Brain pericyte (primary cell): ENCODE results near the gene CIDEB.

ENCODE experiments used
- DNase-seq: peaks from one replicate; pipeline ENCODE4 v3.0.0-alpha.2; 2012; ENCODE audit warnings: low read depth, low spot score

Gene CIDEB

GRCh38 chr14:24290746-24291145, 17.0 kb downstream of the CIDEB start:
- no peak for DNase-seq

- DNase-seq, result no peak
Measured at GRCh38 chr14:24289649-24290280, 18.0 kb downstream of the CIDEB start.

DNA sequence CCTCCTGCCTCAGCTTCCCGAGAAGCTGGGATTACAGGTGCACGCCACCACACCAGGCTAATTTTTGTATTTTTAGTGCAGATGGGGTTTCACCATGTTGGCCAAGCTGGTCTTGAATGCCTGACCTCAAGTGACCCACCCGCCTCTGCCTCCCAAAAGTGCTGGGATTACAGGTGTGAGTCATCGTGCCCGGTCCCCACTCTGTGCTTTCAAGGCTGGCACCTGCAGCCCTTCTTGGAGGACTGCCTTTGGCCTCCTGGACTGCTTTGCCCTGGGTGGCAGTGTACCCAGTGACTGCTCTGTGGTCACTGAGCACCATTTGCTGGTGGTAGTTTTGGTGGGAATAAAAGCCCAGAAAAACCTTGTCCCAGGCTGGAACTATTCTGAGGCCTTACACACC, 20.8 kb downstream of the CIDEB start:
- no peak for DNase-seq

GRCh38 chr14:24285351-24285750, 22.4 kb downstream of the CIDEB start:
- DNase-seq, result no peak

DNA sequence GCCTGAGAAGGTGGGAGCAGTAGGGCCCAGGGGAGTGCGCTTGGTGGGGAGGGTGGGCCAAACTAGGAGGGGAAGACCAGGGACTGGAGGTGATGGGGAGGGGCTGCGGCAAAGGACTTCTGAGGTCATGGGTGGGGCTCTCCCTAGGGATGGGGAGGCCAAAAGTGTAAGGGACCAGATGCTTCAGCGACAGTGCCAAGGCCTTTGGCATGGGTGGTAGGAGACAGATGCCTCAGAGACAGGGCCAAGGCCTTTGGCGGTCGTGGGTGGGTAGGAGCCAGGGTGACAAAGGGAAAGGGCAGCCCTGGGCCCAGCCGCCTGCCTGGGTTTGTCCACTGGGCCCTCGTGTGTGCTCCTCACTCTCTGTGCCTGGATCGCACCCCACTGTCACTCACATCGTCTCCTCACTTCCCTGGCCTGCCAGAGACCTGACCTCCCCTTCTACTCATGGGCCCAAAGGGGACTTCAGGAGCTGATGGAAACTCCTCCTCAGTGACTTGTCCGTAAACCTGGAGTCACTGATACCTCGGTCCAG, 23.2 kb downstream of the CIDEB start:
- DNase-seq, result no peak

DNA sequence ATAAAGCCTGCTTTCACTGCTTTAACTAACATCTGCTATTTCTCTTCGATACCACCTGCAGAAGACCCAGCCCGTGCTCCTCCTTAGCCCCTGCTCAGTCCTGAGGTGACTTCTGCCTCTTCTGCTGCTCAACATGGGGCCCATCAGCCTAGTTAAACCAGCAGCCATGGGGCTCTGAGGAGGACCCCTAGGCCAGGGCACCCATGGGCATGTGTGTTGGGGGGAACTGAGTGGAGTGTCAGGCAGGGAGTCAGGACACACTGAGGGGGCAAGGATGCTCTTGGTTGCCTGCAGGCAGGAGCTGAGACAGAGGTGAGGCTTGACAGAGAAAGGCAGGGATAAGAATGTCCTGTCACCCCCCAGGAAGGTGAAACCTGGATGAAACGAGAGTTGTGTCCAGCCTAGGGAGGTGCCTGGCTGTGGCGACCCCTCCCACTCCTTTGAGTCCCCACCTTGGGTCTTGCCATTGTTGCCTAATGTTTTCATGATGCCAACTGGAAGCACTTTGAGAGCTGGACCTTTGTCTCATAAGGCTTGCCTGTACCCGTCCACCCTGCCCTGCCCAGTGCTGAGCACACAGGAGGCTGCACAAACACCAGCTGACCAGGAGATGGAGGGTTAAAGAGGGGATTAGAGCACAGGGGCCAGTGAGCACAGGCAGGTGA, 23.8 kb downstream of the CIDEB start:
- no peak for DNase-seq

- no peak for DNase-seq
Measured at GRCh38 chr14:24282736-24283135, 25.0 kb downstream of the CIDEB start.

DNA sequence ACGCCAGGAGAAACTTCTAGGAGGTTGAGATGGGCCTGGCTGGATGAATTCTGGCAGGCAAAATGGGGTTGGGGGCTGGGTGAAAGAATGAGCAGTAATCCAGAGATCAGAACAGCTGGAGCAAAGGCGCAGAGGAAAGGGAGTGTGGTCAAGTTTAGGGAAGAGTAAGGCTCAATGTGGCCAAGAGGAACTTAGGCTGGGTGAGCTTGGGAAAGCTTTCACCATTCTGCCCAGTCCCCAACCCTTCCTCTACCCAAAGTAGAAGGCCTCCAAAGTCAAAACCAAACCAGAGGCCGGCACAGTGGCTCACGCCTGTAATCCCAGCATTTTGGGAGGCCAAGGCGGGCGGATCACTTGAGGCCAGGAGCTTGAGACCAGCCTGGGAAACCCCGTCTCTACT, 26.1 kb downstream of the CIDEB start:
- no peak for DNase-seq

DNA sequence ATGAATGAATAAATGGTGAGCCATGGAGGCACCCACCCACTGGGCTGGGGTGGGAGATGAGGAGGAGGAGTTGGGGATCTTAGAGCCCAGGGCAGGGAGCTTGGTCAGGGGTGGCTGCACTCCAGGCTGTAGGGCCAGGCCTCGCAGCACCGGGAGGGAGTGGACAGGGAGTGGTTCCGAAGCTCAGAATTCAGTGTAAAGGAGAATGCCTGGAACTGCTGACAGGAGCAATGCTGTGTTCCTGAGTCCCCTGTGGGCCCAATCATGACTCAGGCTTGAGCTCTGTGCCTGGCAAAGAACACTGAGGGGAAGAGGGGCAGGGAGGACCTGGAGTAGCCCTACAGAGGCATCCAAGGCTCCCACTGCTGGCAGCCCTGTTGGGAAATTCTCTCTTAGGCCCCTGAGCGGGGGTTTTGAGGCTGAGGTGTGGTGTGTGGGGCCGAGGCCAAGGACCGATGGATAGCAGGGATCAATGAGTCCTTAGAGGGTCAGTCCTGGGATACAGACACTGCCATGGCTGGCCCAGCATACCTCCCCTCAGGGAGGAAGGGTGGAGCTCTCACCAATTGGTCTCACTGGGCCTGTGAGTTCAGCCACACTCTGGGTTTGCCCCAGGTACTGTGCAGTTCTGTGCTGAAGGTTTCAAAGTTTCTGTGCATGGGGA, 26.8 kb downstream of the CIDEB start:
- DNase-seq, result no peak

DNA sequence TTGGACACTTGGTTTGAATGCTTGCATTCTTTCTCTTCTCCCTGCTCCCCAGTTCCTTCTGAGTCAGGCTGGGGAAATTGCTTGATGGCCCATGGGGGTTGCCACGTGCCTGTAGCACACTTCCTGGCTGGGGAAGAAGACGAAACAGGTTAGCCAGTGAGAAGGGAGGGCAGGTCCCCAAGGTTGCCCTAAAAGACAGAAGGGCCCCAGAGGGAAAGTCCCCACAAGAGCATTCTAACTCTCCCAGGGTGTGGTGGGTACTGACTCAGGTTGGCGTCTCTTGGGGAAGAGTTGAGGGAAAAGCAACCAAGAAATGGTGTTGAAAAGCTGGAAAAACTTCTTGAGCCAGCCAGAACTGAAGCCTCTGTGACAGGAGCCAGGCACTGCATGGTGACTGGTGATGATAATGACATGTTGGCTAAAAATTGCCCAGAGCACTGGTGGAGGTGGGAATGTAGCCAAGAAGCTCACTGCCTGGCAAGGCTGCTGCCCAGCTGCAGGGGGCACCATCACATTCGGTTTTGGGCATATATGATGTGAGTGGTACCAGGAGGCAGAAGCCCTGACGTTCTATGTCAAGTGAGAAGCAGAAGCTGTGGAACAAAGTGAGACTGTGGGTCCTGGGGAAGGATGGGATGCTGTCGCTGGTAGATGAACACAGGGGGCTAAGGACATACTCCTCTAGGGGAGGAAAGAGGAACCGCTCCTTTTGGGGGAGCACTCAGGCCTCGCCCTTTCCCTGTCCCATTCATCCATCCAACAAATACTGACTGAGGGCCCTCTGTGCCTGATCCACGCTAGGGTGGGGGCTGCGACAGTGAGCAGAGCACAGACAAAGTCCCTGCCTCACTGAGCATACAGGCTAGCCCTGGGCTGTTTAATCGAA, 28.2 kb downstream of the CIDEB start:
- DNase-seq, result no peak

DNA sequence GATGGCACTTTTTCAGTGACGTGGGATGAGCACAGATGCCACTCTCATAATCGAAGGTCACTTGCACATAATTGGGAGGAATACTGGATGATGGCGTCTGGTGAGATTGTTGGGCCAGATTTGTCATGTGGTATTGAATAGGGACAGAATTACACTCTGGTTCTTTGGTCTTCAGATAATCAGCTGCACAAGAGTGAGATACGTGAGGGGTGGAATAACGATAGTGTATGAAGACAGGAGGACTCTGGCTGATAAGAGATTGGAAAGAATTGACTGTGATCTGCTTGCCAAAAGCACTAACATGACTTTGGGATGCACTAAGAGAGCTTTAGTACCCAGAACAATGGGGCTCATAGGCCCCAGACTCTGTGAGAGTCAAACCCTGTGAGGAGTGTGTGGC, 29.4 kb downstream of the CIDEB start:
- DNase-seq, result no peak

DNA sequence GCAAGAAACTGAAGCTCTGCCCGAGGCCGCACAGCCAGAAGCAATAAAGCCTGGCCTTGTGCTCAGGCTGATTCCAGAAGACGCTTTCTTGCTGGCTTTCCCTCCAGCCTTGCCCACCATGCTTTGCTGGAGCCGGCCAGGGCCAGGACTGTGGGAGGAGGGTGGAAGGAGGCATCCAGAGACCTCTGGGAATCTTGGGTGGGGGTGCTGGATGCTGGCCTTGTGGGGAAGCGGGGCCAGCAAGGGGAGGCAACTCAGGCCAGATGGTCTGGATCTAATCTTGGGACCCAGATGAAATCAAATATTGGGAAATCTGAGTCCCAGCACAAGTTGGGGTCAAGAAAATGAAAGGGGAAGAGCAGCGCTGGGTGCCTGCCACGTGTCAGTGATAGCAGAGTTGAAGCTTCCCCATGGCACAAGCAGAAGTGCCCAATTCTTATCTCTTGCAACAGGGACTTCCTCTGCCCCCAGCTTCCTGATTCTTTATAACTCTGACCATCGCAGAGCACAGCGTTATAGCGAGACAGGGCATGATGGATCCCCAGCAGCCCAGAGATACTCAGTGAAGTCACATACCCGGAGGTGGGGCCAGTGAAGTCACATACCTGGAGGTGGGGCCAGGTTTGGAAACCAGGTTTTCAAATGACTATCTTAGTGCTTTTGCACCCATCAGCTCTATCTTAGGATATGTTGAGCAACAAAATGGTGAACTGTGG, 30.0 kb downstream of the CIDEB start:
- no peak for DNase-seq

DNA sequence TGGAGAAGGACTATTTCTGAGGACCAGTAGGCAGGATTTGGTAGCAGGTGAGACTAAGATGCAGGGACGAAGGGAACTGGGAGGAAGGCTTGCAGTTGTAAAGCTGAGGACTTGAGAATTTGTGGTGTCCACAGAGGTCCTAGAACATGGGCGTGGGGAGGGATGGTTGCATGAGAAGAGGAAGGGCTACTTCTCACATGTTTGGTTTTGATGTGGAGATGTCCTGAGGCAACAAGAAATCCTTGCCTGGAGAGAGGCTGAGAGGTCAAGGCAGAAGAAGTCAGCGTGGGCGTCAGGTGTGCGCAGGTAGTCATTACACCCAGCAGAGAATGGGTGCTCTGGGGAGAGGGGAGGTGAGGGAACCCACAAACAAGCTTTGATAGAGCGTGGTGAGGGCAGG, 30.7 kb downstream of the CIDEB start:
- DNase-seq, result no peak

DNA sequence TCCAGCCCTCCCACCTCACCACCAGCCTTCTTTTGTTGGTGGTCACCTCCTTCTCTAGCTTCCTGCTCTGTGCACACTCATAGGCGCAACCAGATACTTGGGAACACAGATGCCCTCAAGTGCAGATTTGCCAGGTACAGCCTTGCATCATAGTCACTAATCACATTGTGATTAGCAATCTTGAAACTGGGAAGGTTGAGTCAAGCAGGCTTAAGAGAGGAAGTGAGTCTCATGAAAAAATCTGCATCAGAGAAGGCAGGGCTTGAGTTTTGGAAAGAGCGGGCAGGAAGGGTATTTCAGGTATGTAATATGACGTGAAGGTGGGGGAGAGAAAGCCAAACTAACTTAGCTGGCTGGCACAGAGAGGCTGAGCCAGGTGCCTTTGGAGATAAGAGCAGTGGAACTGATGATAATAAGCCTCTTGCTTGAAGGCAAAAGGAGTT, 33.7 kb downstream of the CIDEB start:
- DNase-seq, result no peak

DNA sequence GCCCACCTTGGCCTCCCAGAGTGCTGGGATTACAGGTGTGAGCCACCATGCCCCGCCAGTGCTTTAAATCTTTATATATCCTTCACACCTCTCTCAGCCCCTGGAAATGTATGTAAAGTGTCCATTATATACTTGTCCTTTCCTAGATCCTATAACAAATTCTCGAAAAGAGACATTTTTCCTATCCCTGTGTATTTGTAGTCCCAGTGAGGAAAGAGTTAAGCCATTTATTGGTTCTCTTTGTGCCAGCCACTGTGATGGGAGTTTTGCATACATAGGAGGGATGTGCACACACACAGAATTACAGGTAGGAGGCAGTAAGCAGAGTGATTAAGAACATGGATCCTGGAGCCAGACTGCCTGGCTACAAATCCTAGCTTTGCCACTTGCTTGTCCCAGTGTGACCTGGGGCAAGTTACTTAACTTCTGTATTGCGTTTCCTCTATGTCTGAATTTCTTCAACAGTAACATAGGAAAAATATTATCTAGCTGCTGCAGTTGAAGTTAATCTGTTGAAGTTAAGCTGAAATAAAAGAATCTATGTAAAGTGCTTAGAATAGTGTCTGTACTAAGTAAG, 34.3 kb downstream of the CIDEB start:
- DNase-seq, result no peak

DNA sequence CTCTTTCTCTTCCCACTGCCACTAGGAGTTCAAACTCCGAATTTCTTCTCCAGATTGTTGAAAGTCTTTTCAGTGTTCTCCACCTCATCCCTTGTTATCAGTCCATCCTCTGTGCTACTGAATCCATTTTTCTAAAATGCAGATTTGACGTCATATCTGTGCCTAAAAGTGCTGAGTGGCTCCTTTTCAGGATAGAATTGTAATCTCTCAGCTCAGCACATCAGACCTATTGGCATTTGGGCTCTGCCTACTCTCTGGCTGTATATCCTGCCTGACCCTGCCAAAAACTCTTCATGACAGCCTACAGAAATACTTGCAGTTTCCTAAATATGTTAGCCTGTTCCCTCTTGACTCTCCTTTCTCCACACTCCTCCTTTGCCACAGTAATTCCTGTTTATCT, 35.3 kb downstream of the CIDEB start:
- DNase-seq, result no peak

DNA sequence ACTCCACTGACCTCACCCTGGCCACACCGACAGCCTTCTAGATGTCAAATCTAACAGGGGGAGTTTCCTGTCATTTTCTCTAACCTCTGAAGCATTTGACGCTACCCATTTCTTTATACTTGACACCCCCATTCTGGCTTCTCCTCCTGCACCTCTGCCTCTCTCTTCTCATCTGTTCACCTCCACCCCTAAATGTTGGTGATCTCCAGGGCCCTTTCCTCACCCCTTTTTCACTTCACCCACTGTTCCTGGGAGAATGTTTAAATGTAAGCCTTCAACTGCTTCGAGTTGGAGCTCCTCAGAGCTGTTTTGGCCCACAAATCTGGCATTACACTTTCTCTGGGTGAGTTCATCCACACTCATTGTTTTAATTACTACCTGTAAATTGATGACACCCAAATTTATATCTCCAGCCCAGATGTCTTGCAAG, 35.9 kb downstream of the CIDEB start:
- DNase-seq, result no peak

DNA sequence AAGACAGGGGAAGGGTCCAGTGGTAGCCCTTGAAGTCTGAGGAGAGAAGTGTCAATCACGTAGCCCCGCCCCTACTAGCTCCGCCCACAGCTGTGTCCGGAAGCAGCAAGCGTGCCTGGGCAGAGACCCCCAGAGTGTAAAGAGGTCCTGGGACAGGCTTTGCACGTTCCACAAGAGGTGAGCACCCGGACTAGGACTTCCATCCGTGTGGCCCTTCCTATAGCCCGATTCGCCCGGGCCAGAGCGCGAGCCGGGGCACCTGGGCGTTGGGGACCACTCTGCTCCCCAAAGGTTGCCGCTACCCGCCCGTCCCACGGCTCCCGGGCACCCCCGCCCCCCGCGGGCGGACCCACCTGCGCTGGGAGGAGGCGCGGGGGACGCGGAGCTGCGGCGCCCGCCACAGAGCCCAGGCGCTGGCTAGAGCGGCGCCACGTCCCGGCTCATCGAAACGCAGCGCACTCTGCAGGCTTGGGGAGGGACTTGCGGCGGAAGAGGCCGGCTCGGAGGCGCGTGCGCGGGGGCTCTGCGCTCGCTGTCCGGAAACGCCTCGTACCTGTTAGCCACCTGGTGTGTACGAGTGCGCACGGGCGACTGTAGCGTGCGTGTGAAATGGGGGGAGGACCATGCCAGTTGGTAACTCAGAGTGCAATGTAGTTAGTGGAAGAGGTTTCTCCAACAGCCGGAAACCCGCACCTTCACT, 36.5 kb downstream of the CIDEB start, which contains the start of gene RABGGTA:
Gene RABGGTA (minus strand): TSS at position 464 of the 700 bp plus-strand sequence. CDS start 482 bp downstream, outside the sequence.
- DNase-seq, result peak; percentile 57

DNA sequence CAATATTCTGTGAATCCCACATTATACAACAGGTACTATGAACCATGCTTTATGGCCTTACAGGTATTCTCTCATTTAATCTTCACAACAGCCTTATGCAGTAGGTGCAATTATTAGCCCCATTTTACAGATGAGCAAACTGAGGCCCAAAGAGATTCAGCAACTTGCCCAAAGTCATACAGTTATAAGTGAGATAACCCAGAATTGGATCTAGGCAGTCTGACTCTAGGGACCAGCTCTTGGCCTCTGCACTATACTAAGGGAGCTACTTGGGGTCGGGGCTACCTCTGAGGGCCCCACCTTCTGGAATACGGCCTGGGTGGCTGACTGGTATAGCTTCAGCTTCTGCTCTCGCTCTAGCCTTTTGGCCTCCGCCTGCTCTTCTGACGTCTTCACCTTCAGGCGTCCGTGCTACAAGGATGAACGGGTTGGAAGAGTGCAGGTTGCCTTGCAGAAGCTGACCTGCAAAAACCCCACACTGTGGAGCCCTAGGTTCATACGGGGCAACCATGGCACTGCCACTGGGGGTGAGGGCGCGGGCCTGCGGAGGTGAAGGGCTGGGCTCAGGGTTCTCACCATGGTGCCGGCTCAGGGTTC, 37.1 kb downstream of the CIDEB start:
- peak; percentile 17 for DNase-seq
